DOHH2 (cell line): Measurements from ENCODE around the gene KIFBP.

Experiments
- H3F3A ChIP-seq: fragments of 200-600 bp; sonication (generic), shearing (Covaris generic); 2 replicates; pipeline ENCODE4 v1.6.0; 2016; ENCODE audit warnings: antibody characterized with exemption, mild to moderate bottlenecking; ENCODE audit not compliant: control insufficient read depth, insufficient read depth
- H3K27ac ChIP-seq: fragments of 200-600 bp; sonication (generic); 2 replicates; pipeline ENCODE4 v1.5.1; 2014; ENCODE audit warnings: low read depth, mild to moderate bottlenecking, low read length, moderate library complexity
- H3K27me3 ChIP-seq: fragments of 200-600 bp; sonication (generic); 2 replicates; pipeline ENCODE4 v1.6.1; 2014; ENCODE audit warnings: mild to moderate bottlenecking, low read length, mixed read lengths; ENCODE audit not compliant: control insufficient read depth
- H3K36me3 ChIP-seq: fragments of 200-600 bp; sonication (generic); 2 replicates; pipeline ENCODE4 v1.6.1; 2014; ENCODE audit warnings: mild to moderate bottlenecking, low read length, moderate library complexity, mixed read lengths; ENCODE audit not compliant: control insufficient read depth
- H3K4me1 ChIP-seq: fragments of 200-600 bp; sonication (generic); 2 replicates; pipeline ENCODE4 v1.6.1; 2014; ENCODE audit warnings: mild to moderate bottlenecking, low read length, mixed read lengths; ENCODE audit not compliant: control insufficient read depth
- H3K4me2 ChIP-seq: fragments of 200-600 bp; sonication (generic); 2 replicates; pipeline ENCODE4 v1.6.0; 2014; ENCODE audit warnings: mild to moderate bottlenecking, low read length, moderate library complexity
- H3K4me3 ChIP-seq: fragments of 200-600 bp; sonication (generic); 2 replicates; pipeline ENCODE4 v1.5.1; 2014; ENCODE audit warnings: mild to moderate bottlenecking, low read length, mixed read lengths
- H3K79me2 ChIP-seq: fragments of 200-600 bp; sonication (generic); 2 replicates; pipeline ENCODE4 v1.6.1; 2014; ENCODE audit warnings: mild to moderate bottlenecking, low read length, mixed read lengths; ENCODE audit not compliant: control insufficient read depth
- H3K9me2 ChIP-seq: fragments of 200-600 bp; sonication (generic); replicated peaks from 2 replicates; pipeline ENCODE4 v1.6.1; 2014; ENCODE audit warnings: mild to moderate bottlenecking, low read length, mixed read lengths; ENCODE audit not compliant: control insufficient read depth
- H3K9me3 ChIP-seq: fragments of 200-600 bp; sonication (generic); 2 replicates; pipeline ENCODE4 v1.6.1; 2014; ENCODE audit warnings: antibody characterized with exemption, low read length, mixed read lengths; ENCODE audit not compliant: control insufficient read depth, insufficient read depth
- H4K20me1 ChIP-seq: fragments of 200-600 bp; sonication (generic); 2 replicates; pipeline ENCODE4 v1.6.0; 2014; ENCODE audit warnings: low read depth, mild to moderate bottlenecking, antibody characterized with exemption, low read length, moderate library complexity; ENCODE audit not compliant: control insufficient read depth, insufficient read depth
- CTCF ChIP-seq: fragments of 200-600 bp; sonication (generic); IDR thresholded peaks from one replicate; pipeline ENCODE4 v1.5.1; 2014; ENCODE audit warnings: antibody characterized with exemption, mild to moderate bottlenecking, low read depth, low read length; ENCODE audit not compliant: poor library complexity, severe bottlenecking
- EZH2phosphoT487 ChIP-seq: fragments of 200-600 bp; sonication (generic); IDR thresholded peaks from 2 replicates; pipeline ENCODE4 v1.6.1; 2017; ENCODE audit warnings: borderline replicate concordance, mild to moderate bottlenecking, antibody characterized with exemption, low read length, moderate library complexity, mixed read lengths

The KIFBP gene

GRCh38 chr10:69018613-69019012 is 30.0 kb downstream of the KIFBP start:
- peaks cover 11% of the 10 kb centered on the region for H3K36me3 ChIP-seq
- H3K9me2 ChIP-seq = no peaks in the 10 kb centered on the region
- no peak overlapping the region for H3K27ac ChIP-seq
- no peaks in the 10 kb centered on the region for H3K79me2 ChIP-seq
- no peaks in the 10 kb centered on the region; the same call in 1 of the 2 replicates for H4K20me1 ChIP-seq
- TF ChIP-seq CTCF (no peak), EZH2phosphoT487 (no peak)
- no peaks in the 10 kb centered on the region for H3F3A ChIP-seq
- no peak overlapping the region for H3K4me2 ChIP-seq
- H3K4me3 ChIP-seq = no peak overlapping the region
- no peaks in the 10 kb centered on the region for H3K9me3 ChIP-seq
- no peaks in the 10 kb centered on the region for H3K4me1 ChIP-seq
- H3K27me3 ChIP-seq = no peaks in the 10 kb centered on the region

- TF ChIP-seq CTCF = no peak
- TF ChIP-seq EZH2phosphoT487 = no peak
- H3K4me2 ChIP-seq = no peak overlapping the region
- no peaks in the 10 kb centered on the region for H3K79me2 ChIP-seq
- no peaks in the 10 kb centered on the region for H4K20me1 ChIP-seq
- H3K27me3 ChIP-seq = no peaks in the 10 kb centered on the region
- H3K9me3 ChIP-seq = no peaks in the 10 kb centered on the region
- no peaks in the 10 kb centered on the region for H3K9me2 ChIP-seq
- no peak overlapping the region for H3K4me3 ChIP-seq
- no peaks in the 10 kb centered on the region for H3K4me1 ChIP-seq
- no peaks in the 10 kb centered on the region for H3F3A ChIP-seq
- no peak overlapping the region for H3K27ac ChIP-seq
- H3K36me3 ChIP-seq = no peaks in the 10 kb centered on the region
These were observed 34.0 kb downstream of the KIFBP start for GRCh38 chr10:69022611-69023010.

GRCh38 chr10:69025370-69025896 is 36.8 kb downstream of the KIFBP start:
- Histone ChIP-seq H3K79me2 (no peaks in the 10 kb centered on the region), H4K20me1 (no peaks in the 10 kb centered on the region), H3K36me3 (no peaks in the 10 kb centered on the region), H3K27me3 (no peaks in the 10 kb centered on the region; the same call in 1 of the 2 replicates), H3K9me3 (peaks cover 8% of the 10 kb centered on the region), H3K4me3 (no peak overlapping the region), H3K4me2 (no peak overlapping the region), H3K27ac (no peak overlapping the region), H3K4me1 (no peaks in the 10 kb centered on the region), H3F3A (no peaks in the 10 kb centered on the region), H3K9me2 (no peaks in the 10 kb centered on the region)
- TF ChIP-seq EZH2phosphoT487 = no peak
- TF ChIP-seq CTCF = no peak
